ENCODE data around the gene TMC6.

- TF ChIP-seq, protein P1, sequence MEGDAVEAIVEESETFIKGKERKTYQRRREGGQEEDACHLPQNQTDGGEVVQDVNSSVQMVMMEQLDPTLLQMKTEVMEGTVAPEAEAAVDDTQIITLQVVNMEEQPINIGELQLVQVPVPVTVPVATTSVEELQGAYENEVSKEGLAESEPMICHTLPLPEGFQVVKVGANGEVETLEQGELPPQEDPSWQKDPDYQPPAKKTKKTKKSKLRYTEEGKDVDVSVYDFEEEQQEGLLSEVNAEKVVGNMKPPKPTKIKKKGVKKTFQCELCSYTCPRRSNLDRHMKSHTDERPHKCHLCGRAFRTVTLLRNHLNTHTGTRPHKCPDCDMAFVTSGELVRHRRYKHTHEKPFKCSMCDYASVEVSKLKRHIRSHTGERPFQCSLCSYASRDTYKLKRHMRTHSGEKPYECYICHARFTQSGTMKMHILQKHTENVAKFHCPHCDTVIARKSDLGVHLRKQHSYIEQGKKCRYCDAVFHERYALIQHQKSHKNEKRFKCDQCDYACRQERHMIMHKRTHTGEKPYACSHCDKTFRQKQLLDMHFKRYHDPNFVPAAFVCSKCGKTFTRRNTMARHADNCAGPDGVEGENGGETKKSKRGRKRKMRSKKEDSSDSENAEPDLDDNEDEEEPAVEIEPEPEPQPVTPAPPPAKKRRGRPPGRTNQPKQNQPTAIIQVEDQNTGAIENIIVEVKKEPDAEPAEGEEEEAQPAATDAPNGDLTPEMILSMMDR (IDR thresholded peaks at IDR 0.05) = no peak
- TF ChIP-seq POLR2A (IDR thresholded peaks at IDR 0.05) (no peak), POLR2AphosphoS5 (IDR thresholded peaks at IDR 0.05) (no peak), EP300 (IDR thresholded peaks at IDR 0.05) (no peak)
Observed at GRCh38 chr17:78126895-78127238, 1.7 kb downstream of the TMC6 start.

Measured in sigmoid colon (tissue), 4 donors.